ENCODE measurements around the gene NEDD1.

GRCh38 chr12:96980991-96981414 is 73.9 kb downstream of the NEDD1 start:
- TF ChIP-seq CTCF (conservative IDR thresholded peaks at IDR 0.05; ENCODE audit: low read depth, low read length): no peak
- TF ChIP-seq EZH2 (IDR thresholded peaks at IDR 0.05; ENCODE audit: borderline replicate concordance, low read depth, low read length, poor library complexity, severe bottlenecking): no peak

Data from A673 (cell line).